NCI-H510A (cell line): ENCODE data around the gene ZBTB7C.

Source experiments
- DNase-seq: peaks from one replicate; lab custom pipeline; 2025; lab: John Stamatoyannopoulos, UW

ZBTB7C gene

GRCh38 chr18:48354746-48355260, 54.4 kb downstream of the ZBTB7C start:
- no peak for DNase-seq

- DNase-seq, result no peak
Measured at GRCh38 chr18:48352051-48352755, 57.0 kb downstream of the ZBTB7C start.

- DNase-seq, result no peak
Measured at GRCh38 chr18:48351216-48352050, 57.8 kb downstream of the ZBTB7C start.

- DNase-seq, result no peak
Measured at GRCh38 chr18:48348739-48349138, 60.4 kb downstream of the ZBTB7C start.

GRCh38 chr18:48347756-48348326, 61.3 kb downstream of the ZBTB7C start:
- no peak for DNase-seq

- DNase-seq, result no peak
Measured at GRCh38 chr18:48345596-48345995, 63.6 kb downstream of the ZBTB7C start.

GRCh38 chr18:48342581-48342980, 66.6 kb downstream of the ZBTB7C start:
- DNase-seq, result no peak

- no peak for DNase-seq
Measured at GRCh38 chr18:48342125-48342524, 67.1 kb downstream of the ZBTB7C start.

- no peak for DNase-seq
Measured at GRCh38 chr18:48340560-48340959, 68.6 kb downstream of the ZBTB7C start.

- no peak for DNase-seq
Measured at GRCh38 chr18:48339692-48340091, 69.5 kb downstream of the ZBTB7C start.

- DNase-seq, result no peak
Measured at GRCh38 chr18:48338915-48339314, 70.3 kb downstream of the ZBTB7C start.

- DNase-seq, result no peak
Measured at GRCh38 chr18:48337053-48337452, 72.1 kb downstream of the ZBTB7C start.

- DNase-seq, result peak; percentile 30
Measured at GRCh38 chr18:48336332-48336731, 72.9 kb downstream of the ZBTB7C start.

- no peak for DNase-seq
Measured at GRCh38 chr18:48335829-48336228, 73.4 kb downstream of the ZBTB7C start.

- DNase-seq, result no peak
Measured at GRCh38 chr18:48334845-48335244, 74.3 kb downstream of the ZBTB7C start.

- peak; percentile 41 for DNase-seq
Measured at GRCh38 chr18:48333563-48333962, 75.6 kb downstream of the ZBTB7C start.

- DNase-seq, result peak; percentile 70
Measured at GRCh38 chr18:48330016-48330991, 78.9 kb downstream of the ZBTB7C start.

- DNase-seq, result no peak
Measured at GRCh38 chr18:48328473-48329210, 80.5 kb downstream of the ZBTB7C start.

GRCh38 chr18:48326901-48327675, 82.1 kb downstream of the ZBTB7C start:
- DNase-seq, result no peak

- no peak for DNase-seq
Measured at GRCh38 chr18:48325115-48325665, 84.0 kb downstream of the ZBTB7C start.
